GM12801 (cell line): ENCODE results near the gene LUC7L3.

Source experiments
- CTCF ChIP-seq: IDR thresholded peaks from one replicate; pipeline ENCODE4 v1.5.1; 2011; ENCODE audit warnings: control low read depth; ENCODE audit not compliant: insufficient read length; ENCODE audit errors: extremely low read depth

The LUC7L3 gene

GRCh38 chr17:50689956-50690886 is 29.2 kb upstream of the LUC7L3 start:
- no peak for TF ChIP-seq CTCF

- no peak for TF ChIP-seq CTCF
Observed at GRCh38 chr17:50690887-50691549, 28.4 kb upstream of the LUC7L3 start.

- TF ChIP-seq CTCF, result no peak
Observed at GRCh38 chr17:50691550-50692447, 27.6 kb upstream of the LUC7L3 start.

- TF ChIP-seq CTCF, result no peak
Observed at GRCh38 chr17:50692448-50693035, 26.9 kb upstream of the LUC7L3 start.

- no peak for TF ChIP-seq CTCF
Observed at GRCh38 chr17:50693036-50693682, 26.2 kb upstream of the LUC7L3 start.

GRCh38 chr17:50696365-50696879 is 23.0 kb upstream of the LUC7L3 start:
- no peak for TF ChIP-seq CTCF
